K562 (cell line): ENCODE measurements around the gene NDUFB8. TPM values are rescaled to one million over a fixed set of nuclear protein-coding genes. Genes with fewer than 3 reads are reported as not detected.

Source experiments
- ATAC-seq: fragments of 200-7000 bp; cut with Tn5 transposase; 3 replicates; pipeline ENCODE4 v1.9.1; 2020; ENCODE audit warnings: moderate library complexity
- BruUV-seq: library from RNA; stranded (reverse); fragments of 400-500 nt; replicated peaks from 2 replicates; lab custom pipeline; 2021; lab: Mats Ljungman, UMichigan
- CTCF ChIA-PET: fragments of 300-600 bp; formaldehyde crosslinking; extraction: SDS; loops from one replicate; lab custom pipeline; 2021; ENCODE audit warnings: low intra/inter-chr PET ratio; lab: Yijun Ruan, JAX
- POLR2A ChIA-PET: fragments of 300-600, 350-650 bp; sonication (Branson Sonifier 250); formaldehyde crosslinking; extraction: SDS; loops from one replicate; lab custom pipeline; 2021; ENCODE audit warnings: antibody characterized with exemption, inconsistent platforms; lab: Yijun Ruan, JAX
- DNase-seq, 4 experiments: peaks; one replicate each; pipeline versions ENCODE4 v3.0.0 to v3.0.0-alpha.2; 2011 to 2018; ENCODE audit warnings: low spot score in 3 of 4, mixed read lengths in 3 of 4; ENCODE audit errors: extremely low read depth in 1 of 4
- FAIRE-seq: peaks from 2 replicates; lab custom pipeline; 2011; peaks lifted over from hg19 to GRCh38; lab: Jason Lieb, UNC
- H2AFZ ChIP-seq: 2 replicates; pipeline ENCODE4 v1.6.0; 2011; ENCODE audit warnings: low read depth, low read length, control low read depth, inconsistent platforms
- H3K27ac ChIP-seq: fragments of 200-600 bp; 3 replicates; pipeline ENCODE4 v1.8.0; 2011; ENCODE audit warnings: low read depth, mild to moderate bottlenecking, control low read depth, inconsistent platforms, low read length, moderate library complexity, mixed read lengths; ENCODE audit errors: extremely low read depth
- H3K27me3 ChIP-seq, 2 experiments: fragments of 300-600 bp in 1 of 2; 2 replicates in 1 of 2; 3 replicates in 1 of 2; pipeline versions ENCODE4 v1.6.0 to v1.8.0; 2011; ENCODE audit warnings: inconsistent platforms in 2 of 2, low read length in 2 of 2, mild to moderate bottlenecking in 1 of 2, mixed read lengths in 1 of 2, moderate library complexity in 1 of 2; ENCODE audit not compliant: control insufficient read depth in 2 of 2, insufficient read depth in 2 of 2
- H3K36me3 ChIP-seq: fragments of 300-600 bp; 3 replicates; pipeline ENCODE4 v1.8.0; 2011; ENCODE audit warnings: mild to moderate bottlenecking, low read length, inconsistent platforms; ENCODE audit not compliant: control insufficient read depth, insufficient read depth
- H3K4me1 ChIP-seq, 2 experiments: fragments of 200-600 bp in 1 of 2; replicated peaks in 1 of 2; 2 replicates in 1 of 2; 3 replicates in 1 of 2; pipeline versions ENCODE4 v1.5.1 to v1.8.0; 2011; ENCODE audit warnings: inconsistent platforms in 2 of 2, low read length in 2 of 2, mild to moderate bottlenecking in 1 of 2, mixed read lengths in 1 of 2, moderate library complexity in 1 of 2; ENCODE audit not compliant: control insufficient read depth in 2 of 2, insufficient read depth in 2 of 2
- H3K4me2 ChIP-seq: 2 replicates; pipeline ENCODE4 v1.6.1; 2011; ENCODE audit warnings: low read length, control low read depth, inconsistent platforms, mixed read lengths; ENCODE audit not compliant: insufficient read depth
- H3K4me3 ChIP-seq: fragments of 200-600 bp; sonication (generic), shearing (Covaris generic); 2 replicates; pipeline ENCODE4 v1.5.1; 2016; ENCODE audit warnings: control low read depth, inconsistent platforms
- H3K79me2 ChIP-seq: fragments of 200-600 bp; 3 replicates; pipeline ENCODE4 v1.8.0; 2011; ENCODE audit warnings: low read length, inconsistent platforms; ENCODE audit not compliant: control insufficient read depth, insufficient read depth
- H3K9ac ChIP-seq, 2 experiments: 2 replicates each; pipeline versions ENCODE4 v1.6.0 to v1.6.1; 2011; ENCODE audit warnings: low read depth in 2 of 2, low read length in 2 of 2, control low read depth in 1 of 2, inconsistent platforms in 1 of 2, mild to moderate bottlenecking in 1 of 2, mixed read lengths in 1 of 2; ENCODE audit not compliant: insufficient read depth in 1 of 2
- H3K9me1 ChIP-seq: one replicate; pipeline ENCODE4 v1.6.0; 2011; ENCODE audit warnings: inconsistent platforms, mild to moderate bottlenecking, low read length, moderate library complexity; ENCODE audit not compliant: control insufficient read depth, insufficient read depth
- H3K9me3 ChIP-seq: replicated peaks from 2 replicates; pipeline ENCODE4 v1.5.1; 2011; ENCODE audit warnings: low read depth, low read length, inconsistent platforms; ENCODE audit not compliant: control insufficient read depth, insufficient read depth
- H4K20me1 ChIP-seq: replicated peaks from 2 replicates; pipeline ENCODE4 v1.6.1; 2011; ENCODE audit warnings: low read length, inconsistent platforms, mixed read lengths; ENCODE audit not compliant: control insufficient read depth, insufficient read depth
- CUX1 ChIP-seq: fragments of 200-800 bp; sonication (Bioruptor generic); IDR thresholded peaks from 2 replicates; pipeline ENCODE4 v1.6.1; 2016; ENCODE audit warnings: missing genetic modification characterization, missing compliant biosample characterization
- E2F6 ChIP-seq, 2 experiments: IDR thresholded peaks; 2 replicates each; pipeline ENCODE4 v1.6.1; 2011; ENCODE audit warnings: borderline replicate concordance in 1 of 2, control low read depth in 1 of 2, low read depth in 1 of 2, low read length in 1 of 2, mild to moderate bottlenecking in 1 of 2, mixed read lengths in 1 of 2, moderate library complexity in 1 of 2; ENCODE audit not compliant: insufficient read depth in 1 of 2, insufficient read length in 1 of 2, poor library complexity in 1 of 2, severe bottlenecking in 1 of 2; ENCODE audit errors: extremely low read depth in 1 of 2
- L3MBTL2 ChIP-seq: fragments of 450-650 bp; IDR thresholded peaks from 2 replicates; pipeline ENCODE4 v1.6.1; 2016; ENCODE audit warnings: mild to moderate bottlenecking, moderate library complexity
- NFE2 ChIP-seq: IDR thresholded peaks from 2 replicates; pipeline ENCODE4 v1.6.1; 2014; ENCODE audit warnings: antibody characterized with exemption, low read depth
- ZNF280B ChIP-seq: fragments of 250-450 bp; sonication (Bioruptor Pico); IDR thresholded peaks from 2 replicates; pipeline ENCODE4 v1.5.1; 2021; ENCODE audit warnings: mild to moderate bottlenecking
- WGBS: fragments of 100-300 bp; shearing (Covaris generic); methylation state at CpG from one replicate; pipeline ENCODE4 v1.1.6; 2016; ENCODE audit warnings: low coverage, mixed read lengths; ENCODE audit not compliant: insufficient coverage; ENCODE audit errors: missing lambda C conversion rate; 5-methylcytosine and 5-hydroxymethylcytosine counted together
- in situ Hi-C: fragments of 300-500 bp; cut with MboI; formaldehyde crosslinking; loops from 4 replicates; pipeline ENCODE4 v1.15.0; 2018; ENCODE audit warnings: inconsistent platforms, mixed read lengths
- intact Hi-C: fragments of 100-400 bp; cut with micrococcal nuclease; formaldehyde crosslinking; loops from 2 replicates; pipeline ENCODE4 v1.14.2; 2022
- polyA plus RNA-seq, 8 experiments: library from polyadenylated mRNA; depleted of rRNA in 4 of 8; stranded (reverse) in 5 of 8; unstranded in 3 of 8; fragments of >200 nt; fragmentation: Nextera tagmentation in 2 of 8; fragmentation: Illumina TruSeq in 1 of 8; extraction: Ambion mirVana in 2 of 8; extraction: Trizol in 1 of 8; gene quantifications; 2 replicates each; pipeline versions ENCODE4 v1.2.1 to v1.2.3, GENCODE V29; 2011 to 2014; ENCODE audit warnings: inconsistent platforms in 1 of 8, missing spikeins in 1 of 8
- total RNA-seq, 7 experiments: library from RNA; depleted of rRNA in 6 of 7; stranded (reverse); fragments of >200 nt in 6 of 7; fragmentation: Illumina TruSeq in 2 of 7; extraction: Trizol in 2 of 7; gene quantifications; 2 replicates each; pipeline versions ENCODE4 v1.2.1 to v1.2.3, GENCODE V29; 2011 to 2021; ENCODE audit warnings: low replicate concordance in 1 of 7

NDUFB8 gene
- total and polyA plus RNA-seq, 9 of the 15 experiments (the other 6 are each of a cell fraction or from before 2014, with no cell fraction given) = 131 to 360 (median 199) TPM

DNA sequence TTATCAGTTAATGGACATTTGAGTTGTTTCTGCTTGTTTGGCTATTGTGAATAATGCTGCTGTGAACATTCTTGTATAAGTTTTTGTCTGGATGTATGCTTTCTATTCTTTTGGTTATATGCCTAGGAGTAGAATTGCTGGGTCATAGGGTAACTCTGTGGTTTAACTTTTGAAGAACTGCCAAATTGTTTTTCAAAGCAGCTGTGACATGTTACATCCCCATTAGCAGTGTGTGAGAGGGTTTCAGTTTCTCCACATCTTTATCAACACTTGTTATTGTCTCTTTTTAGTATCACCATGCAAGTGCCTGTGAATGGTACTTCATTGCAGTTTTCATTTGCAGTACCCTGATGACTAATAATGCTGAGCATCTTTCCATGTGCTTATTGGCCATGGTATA lies 2.1 kb upstream of the NDUFB8 start:
- intact Hi-C loops (no loop called here), in situ Hi-C loops (no loop called here)
- Histone ChIP-seq H2AFZ (no peak overlapping the region), H3K9me3 (no peaks in the 10 kb centered on the region; the same call in 1 of the 2 replicates), H4K20me1 (no peaks in the 10 kb centered on the region), H3K4me1 (peaks cover 0 to 18% of the 10 kb centered on the region in 2 experiments; a peak in 3 of 5 replicates), H3K36me3 (peaks cover 17% of the 10 kb centered on the region; the same call in 2 of the 3 replicates)
- DNase-seq = no peak
- POLR2A ChIA-PET = no interaction called here
- BruUV-seq = no TSS peak
- FAIRE-seq = no peak
- no peak for TF ChIP-seq ZNF280B
- TF ChIP-seq NFE2 = 0 out of 2 replicates have a peak, but pooled peaks have one; percentile 11
- TF ChIP-seq, all 486 proteins: peak for 1
- CTCF ChIA-PET = interaction anchor here (0.6 kb wide), 1 partner anchor 216 kb away, joined by 3 read pairs; no protein-coding TSS in a partner anchor
- H3K9ac ChIP-seq = no peak overlapping the region
- H3K4me2 ChIP-seq = no peak overlapping the region
- H3K79me2 ChIP-seq = peaks cover 34% of the 10 kb centered on the region
- no peak overlapping the region for H3K27ac ChIP-seq
- no peaks in the 10 kb centered on the region for H3K9me1 ChIP-seq
- H3K4me3 ChIP-seq = no peak overlapping the region
- no peak for ATAC-seq
- no peaks in the 10 kb centered on the region for H3K27me3 ChIP-seq

DNA sequence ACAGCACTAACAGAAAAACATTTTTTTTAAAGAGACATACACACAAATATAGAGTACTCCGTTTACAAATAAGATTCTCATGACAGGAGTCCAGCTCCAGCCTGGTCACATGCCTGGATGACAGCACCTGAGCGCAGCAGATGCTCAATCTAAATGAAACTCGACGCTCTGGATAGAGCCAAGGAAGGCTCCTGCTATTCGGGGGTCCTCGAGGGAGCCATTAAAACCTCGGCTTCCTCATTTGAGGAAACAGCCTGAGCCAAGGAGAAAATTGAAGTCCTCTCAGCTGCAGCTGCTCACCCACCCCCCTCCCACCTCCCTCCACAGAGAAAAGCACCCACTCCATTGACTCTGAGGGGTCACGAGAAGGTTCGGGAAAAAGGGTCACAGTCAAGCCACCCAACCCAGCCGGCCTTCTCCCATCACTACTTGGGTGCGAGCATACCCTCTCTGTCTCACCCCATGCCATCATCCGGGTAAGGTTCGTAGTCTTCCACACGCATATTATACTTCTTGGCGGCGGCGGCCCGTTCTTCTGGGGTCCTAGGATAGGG lies 673 bp downstream of the NDUFB8 start:
- under 1% methylated on average over 18 of the region's 18 CpGs for whole genome bisulfite sequencing
- no peak for FAIRE-seq
- in situ Hi-C loops (no loop called here), intact Hi-C loops (no loop called here)
- CTCF ChIA-PET = no interaction called here
- H3K27ac ChIP-seq = peak overlapping the region; percentile 82
- peak overlapping the region; percentile 86 to 92 for H3K9ac ChIP-seq
- POLR2A ChIA-PET = no interaction called here
- H3K9me3 ChIP-seq = no peaks in the 10 kb centered on the region; the same call in 1 of the 2 replicates
- no peaks in the 10 kb centered on the region for H3K27me3 ChIP-seq
- H4K20me1 ChIP-seq = no peaks in the 10 kb centered on the region
- peak overlapping the region; percentile 82 for H3K4me3 ChIP-seq
- peaks cover 44% of the 10 kb centered on the region for H3K36me3 ChIP-seq
- peak overlapping the region; percentile 82 for H3K4me2 ChIP-seq
- ATAC-seq = peak; percentile 55
- H3K9me1 ChIP-seq = no peaks in the 10 kb centered on the region
- peaks cover 24% of the 10 kb centered on the region for H3K79me2 ChIP-seq
- BruUV-seq = no TSS peak
- peak overlapping the region; percentile 92 for H2AFZ ChIP-seq
- peak in 3 of 4 experiments; percentile 11 to 19 (median 16) for DNase-seq
- peaks cover 0 to 14% of the 10 kb centered on the region in 2 experiments; a peak in 3 of 5 replicates for H3K4me1 ChIP-seq
- peak; percentile 74 for TF ChIP-seq L3MBTL2
- TF ChIP-seq E2F6 (IDR thresholded peaks at IDR 0.05; ENCODE audit: borderline replicate concordance in 1 of 2, extremely low read depth in 1 of 2, insufficient read depth in 1 of 2, insufficient read length in 1 of 2, low read depth in 1 of 2, low read length in 1 of 2, poor library complexity in 1 of 2, severe bottlenecking in 1 of 2) = peak in 1 of 2 experiments; percentile 49
- no peak for TF ChIP-seq CUX1 (CRISPR knock-in tag)
